HEK293 (cell line): Measurements from ENCODE around the gene STEAP2.

Source experiments
- CTCF ChIP-seq: fragments of 450-650 bp; formaldehyde crosslinking; IDR thresholded peaks from 2 replicates; pipeline ENCODE4 v1.5.1; 2016; ENCODE audit warnings: missing biosample characterization, missing genetic modification characterization
- PATZ1 ChIP-seq: fragments of 450-650 bp; formaldehyde crosslinking; IDR thresholded peaks from 2 replicates; pipeline ENCODE4 v1.5.1; 2016; ENCODE audit warnings: missing biosample characterization, missing genetic modification characterization
- PRDM10 ChIP-seq: fragments of 450-650 bp; formaldehyde crosslinking; IDR thresholded peaks from 2 replicates; pipeline ENCODE4 v1.5.1; 2016; ENCODE audit warnings: missing biosample characterization, missing genetic modification characterization
- ZNF18 ChIP-seq: fragments of 450-650 bp; formaldehyde crosslinking; IDR thresholded peaks from 2 replicates; pipeline ENCODE4 v1.5.1; 2016; ENCODE audit warnings: missing biosample characterization, missing genetic modification characterization
- ZNF707 ChIP-seq: fragments of 450-650 bp; formaldehyde crosslinking; IDR thresholded peaks from 2 replicates; pipeline ENCODE4 v1.5.1; 2016; ENCODE audit warnings: missing biosample characterization, missing genetic modification characterization

- TF ChIP-seq CTCF (tag by site-specific recombination): no peak
- TF ChIP-seq PRDM10: no peak
- no peak for TF ChIP-seq PATZ1 (tag by site-specific recombination)
- no peak for TF ChIP-seq ZNF18 (tag by site-specific recombination)
- no peak for TF ChIP-seq ZNF707 (tag by site-specific recombination)
Measured at GRCh38 chr7:90243556-90243955, 32.0 kb downstream of the STEAP2 start.
